Lower leg skin (tissue), 3 donors: Measurements from ENCODE around the gene ATP1B1.

Experiments used
- POLR2A ChIP-seq, 2 donors: fragments of 450-650 bp; IDR thresholded peaks; one replicate each; pipeline ENCODE4 v1.6.1; 2016 to 2017; ENCODE audit warnings: antibody characterized with exemption in 2 of 2, mild to moderate bottlenecking in 1 of 2, moderate library complexity in 1 of 2
- TF ChIP-seq, protein P1 (sequence below), 3 donors: fragments of 450-650 bp; IDR thresholded peaks; one replicate each; pipeline ENCODE4 v1.5.1; 2016; ENCODE audit warnings: antibody characterized with exemption in 3 of 3, mild to moderate bottlenecking in 3 of 3, moderate library complexity in 2 of 3

DNA sequence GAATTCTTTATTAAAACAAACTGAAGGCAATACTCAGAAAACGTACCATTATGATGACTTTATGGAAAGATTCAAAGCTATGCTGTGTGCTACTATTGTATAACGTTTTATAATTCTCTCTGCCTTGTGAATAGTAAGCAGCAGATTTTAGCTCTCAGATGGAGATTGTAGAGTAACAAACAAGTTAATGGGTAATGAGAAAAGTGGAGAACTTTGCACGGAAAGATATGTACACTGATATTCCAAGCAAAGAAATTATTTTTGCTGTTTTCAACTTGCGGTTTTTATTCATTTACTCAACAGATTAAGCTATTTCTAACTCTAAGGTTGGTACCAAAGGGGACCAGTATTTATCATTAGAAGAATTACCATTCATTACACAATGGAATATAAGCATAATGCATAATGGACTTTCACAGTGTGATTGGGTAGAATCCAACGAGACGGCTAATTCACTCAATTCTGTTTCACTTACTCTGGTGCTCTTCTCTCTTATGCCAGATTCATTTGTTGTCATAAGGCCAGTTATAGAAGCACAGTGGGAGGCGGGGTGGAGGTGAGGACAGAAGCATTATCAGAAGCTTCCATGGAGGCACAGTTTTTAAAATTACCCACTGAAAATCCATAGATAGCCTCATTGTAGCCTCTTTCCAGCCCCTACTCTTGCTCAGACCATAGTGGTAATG, 38.6 kb downstream of the ATP1B1 start:
- TF ChIP-seq POLR2A (IDR thresholded peaks at IDR 0.05): no peak
- TF ChIP-seq, protein P1, sequence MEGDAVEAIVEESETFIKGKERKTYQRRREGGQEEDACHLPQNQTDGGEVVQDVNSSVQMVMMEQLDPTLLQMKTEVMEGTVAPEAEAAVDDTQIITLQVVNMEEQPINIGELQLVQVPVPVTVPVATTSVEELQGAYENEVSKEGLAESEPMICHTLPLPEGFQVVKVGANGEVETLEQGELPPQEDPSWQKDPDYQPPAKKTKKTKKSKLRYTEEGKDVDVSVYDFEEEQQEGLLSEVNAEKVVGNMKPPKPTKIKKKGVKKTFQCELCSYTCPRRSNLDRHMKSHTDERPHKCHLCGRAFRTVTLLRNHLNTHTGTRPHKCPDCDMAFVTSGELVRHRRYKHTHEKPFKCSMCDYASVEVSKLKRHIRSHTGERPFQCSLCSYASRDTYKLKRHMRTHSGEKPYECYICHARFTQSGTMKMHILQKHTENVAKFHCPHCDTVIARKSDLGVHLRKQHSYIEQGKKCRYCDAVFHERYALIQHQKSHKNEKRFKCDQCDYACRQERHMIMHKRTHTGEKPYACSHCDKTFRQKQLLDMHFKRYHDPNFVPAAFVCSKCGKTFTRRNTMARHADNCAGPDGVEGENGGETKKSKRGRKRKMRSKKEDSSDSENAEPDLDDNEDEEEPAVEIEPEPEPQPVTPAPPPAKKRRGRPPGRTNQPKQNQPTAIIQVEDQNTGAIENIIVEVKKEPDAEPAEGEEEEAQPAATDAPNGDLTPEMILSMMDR (IDR thresholded peaks at IDR 0.05): no peak
